GM18519 (cell line): ENCODE measurements around the gene SIRPB2.

Experiments
- ATAC-seq: cut with Tn5 transposase; IDR thresholded peaks from one replicate; pipeline ENCODE4 v1.9.1; 2021; ENCODE audit warnings: mild to moderate bottlenecking, moderate library complexity; ENCODE audit not compliant: unreplicated experiment, low FRiP score

The SIRPB2 gene

GRCh38 chr20:1448081-1448620 lies 43.1 kb downstream of the SIRPB2 start:
- no peak for ATAC-seq

GRCh38 chr20:1446536-1446935 lies 44.7 kb downstream of the SIRPB2 start:
- no peak for ATAC-seq

- ATAC-seq: no peak
Observed at GRCh38 chr20:1443085-1443484, 48.1 kb downstream of the SIRPB2 start.

GRCh38 chr20:1442304-1442703 lies 48.9 kb downstream of the SIRPB2 start:
- no peak for ATAC-seq

DNA sequence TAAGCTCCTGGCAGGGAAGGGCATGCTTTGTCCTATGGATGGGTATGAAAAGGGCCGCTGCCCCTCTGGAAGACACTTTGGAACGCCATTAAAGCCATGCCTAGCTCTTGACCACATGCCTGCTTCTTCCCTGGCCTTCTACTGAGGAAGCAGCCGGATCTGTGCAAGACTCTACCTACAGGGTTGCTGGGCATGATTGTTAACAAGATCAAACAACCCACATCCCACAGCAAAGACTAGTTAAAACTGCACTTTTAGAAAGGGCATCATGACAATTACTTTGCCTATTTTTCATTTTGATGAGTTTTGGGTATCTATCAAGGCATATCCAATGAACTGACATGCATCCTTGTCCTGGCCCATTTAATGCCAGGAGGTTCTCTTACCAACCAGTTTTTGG lies 50.1 kb downstream of the SIRPB2 start:
- ATAC-seq: no peak

GRCh38 chr20:1440024-1440423 lies 51.2 kb downstream of the SIRPB2 start:
- no peak for ATAC-seq

GRCh38 chr20:1438361-1438760 lies 52.9 kb downstream of the SIRPB2 start:
- ATAC-seq: no peak

DNA sequence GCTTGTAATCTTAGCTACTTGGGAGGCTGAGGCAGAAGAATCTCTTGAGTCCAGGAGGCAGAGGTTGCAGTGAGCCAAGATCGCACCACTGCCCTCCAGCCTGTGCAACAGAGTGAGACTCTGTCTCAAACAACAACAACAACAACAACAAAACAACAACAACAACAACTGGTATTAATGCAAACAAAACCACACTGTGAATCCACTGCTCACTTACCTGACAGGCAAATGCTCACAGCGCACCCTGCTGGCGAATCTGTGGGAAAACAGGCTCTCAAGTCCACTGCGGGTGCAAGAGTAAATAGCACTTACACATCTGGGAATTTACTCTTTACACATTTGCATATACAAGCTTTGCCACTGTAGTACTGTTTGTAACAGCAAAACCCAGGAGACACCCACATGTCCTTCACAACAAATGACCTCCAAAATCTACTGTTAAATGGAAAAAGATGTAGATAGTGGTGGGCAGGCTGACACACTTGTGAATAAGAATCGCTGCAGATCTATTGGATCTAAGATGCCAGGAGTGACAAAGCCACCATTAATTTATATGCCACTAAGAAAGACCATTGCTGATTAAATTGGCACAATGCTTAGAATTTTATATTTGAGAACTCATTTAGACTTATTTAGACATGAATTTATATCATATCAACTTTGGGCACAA lies 53.9 kb downstream of the SIRPB2 start:
- no peak for ATAC-seq

DNA sequence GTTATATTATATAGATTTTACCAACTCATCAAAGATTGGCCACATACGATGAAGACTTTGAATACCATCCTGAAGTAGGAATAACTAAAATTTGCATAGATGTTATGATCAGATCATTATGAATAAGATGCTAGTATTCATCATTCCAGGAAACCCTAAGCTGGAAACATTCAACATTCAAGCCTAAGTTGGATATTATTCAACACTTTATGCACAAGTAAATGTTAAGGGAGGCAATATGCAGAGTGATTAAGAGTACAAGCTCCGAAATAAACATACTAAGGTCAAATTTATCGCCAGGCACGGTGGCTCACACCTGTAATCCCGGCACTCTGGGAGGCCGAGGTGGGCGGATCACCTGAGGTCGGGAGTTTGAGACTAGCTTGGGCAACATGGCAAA lies 55.0 kb downstream of the SIRPB2 start:
- ATAC-seq: no peak

GRCh38 chr20:1435337-1435699 lies 55.9 kb downstream of the SIRPB2 start:
- ATAC-seq: no peak

- ATAC-seq: peak; percentile 72
Observed at GRCh38 chr20:1434571-1435336, 56.5 kb downstream of the SIRPB2 start.

GRCh38 chr20:1431158-1431557 lies 60.1 kb downstream of the SIRPB2 start:
- no peak for ATAC-seq

- no peak for ATAC-seq
Observed at GRCh38 chr20:1430004-1430451, 61.2 kb downstream of the SIRPB2 start.

- ATAC-seq: no peak
Observed at GRCh38 chr20:1429143-1429728, 62.0 kb downstream of the SIRPB2 start.

GRCh38 chr20:1427457-1428054 lies 63.7 kb downstream of the SIRPB2 start:
- no peak for ATAC-seq

DNA sequence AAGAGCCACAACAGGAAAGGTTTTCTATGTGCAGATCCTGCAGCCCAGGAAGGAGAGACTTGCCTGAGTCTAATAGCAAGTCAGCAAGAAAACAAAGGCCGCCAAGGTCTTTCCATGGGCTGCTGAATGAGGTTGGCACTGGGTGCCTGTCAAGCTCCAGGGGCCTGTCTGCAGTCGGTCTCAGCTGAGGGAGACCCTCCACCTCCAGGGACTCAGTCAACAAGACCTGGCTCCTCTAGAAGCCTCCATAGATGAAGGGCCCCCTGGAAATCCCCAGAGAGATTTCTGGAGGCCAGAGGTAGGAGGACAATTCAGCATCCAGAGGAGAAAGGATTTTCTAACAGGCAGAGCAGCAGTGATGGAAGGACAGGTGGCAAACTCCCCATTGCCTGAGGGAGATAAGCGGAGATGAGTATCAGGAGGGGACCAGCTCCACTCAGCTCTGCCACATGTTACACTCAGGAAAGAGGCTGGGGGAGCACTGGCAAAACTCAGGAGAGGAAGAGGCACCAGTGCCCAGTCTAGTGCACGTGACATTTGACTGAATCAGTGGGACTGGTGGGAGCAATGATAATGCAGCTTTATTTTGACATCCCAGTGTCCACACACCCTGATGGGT lies 64.9 kb downstream of the SIRPB2 start:
- ATAC-seq: no peak
